GM12872 (cell line): ENCODE results near the gene FBLN2.

Experiments
- CTCF ChIP-seq: IDR thresholded peaks from 3 replicates; pipeline ENCODE4 v1.5.1; 2011; ENCODE audit warnings: low read depth, mild to moderate bottlenecking, low read length, moderate library complexity; ENCODE audit not compliant: insufficient read depth

Gene FBLN2

GRCh38 chr3:13509059-13509815 lies 39.7 kb upstream of the FBLN2 start:
- TF ChIP-seq CTCF, result no peak

GRCh38 chr3:13509816-13510192 lies 39.1 kb upstream of the FBLN2 start:
- TF ChIP-seq CTCF, result no peak

GRCh38 chr3:13512451-13512850 lies 36.5 kb upstream of the FBLN2 start:
- TF ChIP-seq CTCF, result no peak

GRCh38 chr3:13513051-13513912 lies 35.6 kb upstream of the FBLN2 start:
- no peak for TF ChIP-seq CTCF

GRCh38 chr3:13513913-13514517 lies 34.9 kb upstream of the FBLN2 start:
- TF ChIP-seq CTCF, result no peak

GRCh38 chr3:13514639-13515435 lies 34.1 kb upstream of the FBLN2 start:
- no peak for TF ChIP-seq CTCF
